ENCODE measurements around the gene PLA2G4A.

The PLA2G4A gene

DNA sequence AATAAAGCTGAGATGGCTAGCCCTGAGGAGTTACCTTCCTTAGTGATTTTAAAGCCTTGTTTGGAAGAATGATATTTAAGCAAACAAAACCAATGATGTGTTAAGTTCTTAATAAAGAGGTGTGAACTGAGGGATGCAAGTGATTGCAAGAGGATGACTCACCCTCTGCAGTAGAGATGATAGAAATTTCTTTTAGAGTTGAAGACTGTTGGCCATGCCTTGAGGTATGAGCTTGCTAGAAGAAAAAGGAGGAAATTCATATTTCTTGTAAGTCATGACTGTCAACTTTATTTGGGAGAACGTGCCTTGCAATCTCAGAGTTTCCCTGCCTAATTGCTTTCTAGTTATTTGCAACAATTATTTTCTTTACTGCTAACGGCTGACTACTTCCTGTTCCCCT is 94.7 kb downstream of the PLA2G4A start:
- no peak for DNase-seq

- DNase-seq = no peak
These were observed 97.3 kb downstream of the PLA2G4A start for GRCh38 chr1:186925881-186926669.

GRCh38 chr1:186927884-186928283 is 99.1 kb downstream of the PLA2G4A start:
- no peak for DNase-seq

GRCh38 chr1:186930238-186930637 is 101.5 kb downstream of the PLA2G4A start:
- DNase-seq = no peak

- DNase-seq = no peak
These were observed 108.4 kb downstream of the PLA2G4A start for GRCh38 chr1:186937016-186937670.

DNA sequence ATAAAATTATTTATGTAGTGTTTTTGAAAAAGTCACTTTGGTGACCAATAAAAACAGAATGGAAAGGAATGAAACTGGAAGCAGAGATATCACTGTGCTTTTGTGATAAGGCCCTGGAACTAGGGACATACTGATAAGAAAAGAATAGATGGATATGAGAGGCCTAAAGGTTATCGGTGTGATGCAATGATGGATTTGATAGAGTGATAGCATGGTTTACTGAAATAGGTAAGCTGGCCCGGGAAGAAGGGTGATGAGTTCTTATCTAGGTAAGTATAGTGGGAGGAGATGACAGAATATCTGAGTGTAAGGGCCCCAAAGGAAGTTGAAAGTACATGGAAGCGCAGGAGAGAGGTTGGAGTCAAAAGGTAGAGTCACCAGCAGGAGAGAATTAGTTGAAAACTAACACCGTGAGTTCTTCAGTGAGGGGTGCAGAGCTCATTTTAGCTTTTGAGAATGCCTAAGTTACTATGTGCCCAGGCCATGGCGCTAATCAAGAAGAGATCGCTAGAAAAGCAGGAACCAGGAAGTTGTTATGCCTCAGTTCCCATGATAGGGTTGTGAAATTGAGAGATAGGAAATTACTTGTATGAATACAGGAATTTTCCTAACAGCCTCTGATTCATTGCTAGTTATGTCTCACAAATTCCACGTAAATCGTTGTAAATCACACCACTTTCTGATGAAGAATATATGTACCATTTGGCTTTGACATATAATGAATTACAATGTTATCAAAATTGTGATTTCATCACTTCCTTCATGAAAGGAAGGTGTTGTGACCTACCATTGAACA is 115.3 kb downstream of the PLA2G4A start:
- no peak for DNase-seq

DNA sequence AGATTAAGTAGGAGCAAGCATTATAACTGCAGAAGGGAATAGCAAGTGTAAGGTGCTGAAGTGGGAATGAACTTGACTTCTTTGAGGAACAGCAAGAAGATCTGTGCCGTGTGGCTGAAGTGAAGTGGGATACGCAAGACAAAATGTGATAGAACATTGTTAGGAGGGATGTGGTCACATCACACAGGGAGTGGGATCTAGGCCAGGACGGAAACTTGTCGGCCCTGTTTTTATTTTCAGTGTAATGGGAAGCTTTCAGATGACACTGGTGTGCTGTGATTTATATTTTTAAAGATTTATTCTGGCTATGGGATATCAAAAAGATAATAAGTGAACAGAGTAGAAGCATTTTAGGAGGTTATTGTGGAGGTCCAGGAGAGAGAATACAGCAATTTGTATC is 116.4 kb downstream of the PLA2G4A start:
- DNase-seq = no peak

DNA sequence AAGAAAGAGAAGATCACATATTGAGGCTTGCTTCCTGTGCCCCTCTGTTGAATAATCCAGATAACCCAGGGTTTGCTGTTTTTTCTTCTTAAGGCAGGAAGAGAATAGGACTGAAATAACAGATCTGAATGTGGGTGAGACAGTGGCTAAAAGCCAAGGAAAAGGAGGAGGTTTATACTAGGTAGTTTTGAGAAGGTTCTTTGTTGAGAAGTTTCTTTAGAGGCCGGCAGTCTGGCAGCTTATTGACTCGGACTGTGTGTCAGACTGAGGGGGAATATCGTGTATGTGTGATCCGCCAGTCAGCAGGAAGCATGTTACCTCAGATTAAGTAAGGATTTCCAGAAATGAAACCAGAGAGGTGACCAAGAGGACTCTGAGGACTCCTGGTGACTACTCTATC is 119.8 kb downstream of the PLA2G4A start:
- no peak for DNase-seq

DNA sequence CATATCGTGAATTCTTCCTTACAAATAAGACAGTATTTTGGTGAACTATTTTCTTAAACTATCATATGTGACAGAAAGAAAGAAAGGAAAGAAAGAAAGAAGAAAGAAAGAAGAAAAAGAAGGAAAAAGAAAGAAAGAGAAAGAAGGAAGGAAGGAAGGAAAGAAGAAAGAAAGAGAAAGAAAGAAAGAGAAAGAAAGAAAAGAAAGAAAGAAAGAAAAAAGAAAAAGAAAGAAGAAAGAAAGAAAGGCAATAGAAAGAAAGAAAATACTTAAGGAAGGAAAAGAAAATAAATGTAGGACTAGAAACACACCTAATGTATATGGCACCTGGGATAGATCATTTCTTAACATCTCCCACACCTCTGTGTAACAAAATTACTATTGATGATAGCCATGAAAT is 120.4 kb downstream of the PLA2G4A start:
- no peak for DNase-seq

DNA sequence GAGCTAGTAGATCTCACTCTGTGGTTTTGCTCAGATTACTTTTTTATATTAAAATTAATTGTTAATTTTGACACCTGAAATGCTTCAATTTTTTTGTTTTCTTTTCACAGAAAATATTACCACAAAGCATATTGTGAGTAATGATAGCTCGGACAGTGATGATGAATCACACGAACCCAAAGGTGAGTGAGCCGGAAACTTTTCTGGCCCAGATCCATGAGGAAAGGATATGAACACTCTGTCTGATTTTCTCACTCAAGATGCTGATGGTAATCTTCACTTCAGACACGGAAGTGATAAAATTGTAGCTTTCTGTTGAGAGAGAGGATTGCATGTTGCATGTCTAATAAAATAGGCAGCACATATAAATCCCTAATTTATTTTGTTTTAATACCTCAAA is 121.8 kb downstream of the PLA2G4A start:
- DNase-seq = no peak

DNA sequence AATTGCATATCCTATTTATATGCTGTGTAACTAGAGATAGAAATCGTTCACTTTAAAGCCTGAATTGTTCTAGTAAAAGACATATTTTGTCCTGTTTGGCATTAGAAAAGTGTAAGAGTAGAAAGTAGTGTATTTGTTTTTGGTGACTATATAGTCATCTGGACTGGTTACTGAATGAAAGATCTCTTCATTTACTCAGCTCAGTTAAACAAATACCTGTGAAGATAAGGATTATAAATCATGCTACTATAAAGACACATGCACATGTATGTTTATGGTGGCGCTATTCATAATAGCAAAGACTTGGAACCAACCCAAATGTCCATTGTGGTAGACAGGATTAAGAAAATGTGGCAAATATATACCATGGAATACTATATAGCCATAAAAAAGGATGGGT is 125.1 kb downstream of the PLA2G4A start:
- DNase-seq = no peak

DNA sequence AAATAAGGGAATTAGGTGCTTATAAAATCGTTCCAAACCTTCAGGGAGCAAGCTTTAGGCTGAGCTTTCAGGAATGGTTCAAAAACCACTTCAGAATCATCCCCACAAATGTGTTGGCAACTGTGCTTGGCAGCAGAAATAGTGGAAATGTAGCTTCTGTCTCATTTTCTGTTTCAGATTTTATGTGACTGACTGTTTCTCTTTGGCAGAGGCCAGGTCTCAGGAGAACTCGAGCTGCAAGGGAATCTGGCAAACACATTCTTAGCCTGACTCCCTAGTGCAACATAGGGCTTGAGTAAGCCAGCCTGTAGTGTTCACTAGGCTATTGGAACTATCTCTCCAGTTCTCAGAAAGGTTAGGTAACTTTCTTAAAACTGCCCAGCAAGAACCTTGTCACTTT is 128.6 kb downstream of the PLA2G4A start:
- no peak for DNase-seq

- no peak for DNase-seq
These were observed 129.8 kb downstream of the PLA2G4A start for GRCh38 chr1:186958520-186958919.

GRCh38 chr1:186960861-186961260 is 132.1 kb downstream of the PLA2G4A start:
- DNase-seq = no peak

DNA sequence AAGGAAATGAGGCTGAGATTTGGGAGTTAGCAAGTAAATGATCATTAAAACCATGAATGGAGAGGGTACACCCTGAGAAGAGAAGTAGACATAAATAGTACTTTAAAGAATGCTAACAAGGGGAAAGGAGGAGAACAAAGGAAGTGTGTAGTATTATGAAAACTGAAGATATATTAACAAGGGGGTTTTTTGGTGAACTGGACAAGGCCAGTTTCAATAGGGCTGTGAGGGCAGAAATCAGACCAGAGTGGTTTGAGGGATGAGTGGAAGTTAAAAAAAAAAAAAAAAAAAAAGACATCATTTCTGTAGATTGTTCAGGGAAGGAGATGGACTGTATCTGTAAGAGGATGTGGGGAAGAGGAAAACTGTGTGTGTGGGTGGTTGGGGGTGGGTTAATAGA is 137.1 kb downstream of the PLA2G4A start:
- no peak for DNase-seq

- DNase-seq = no peak
These were observed 137.7 kb downstream of the PLA2G4A start for GRCh38 chr1:186966456-186966855.

GRCh38 chr1:186967656-186968394 is 139.1 kb downstream of the PLA2G4A start:
- DNase-seq = no peak

DNA sequence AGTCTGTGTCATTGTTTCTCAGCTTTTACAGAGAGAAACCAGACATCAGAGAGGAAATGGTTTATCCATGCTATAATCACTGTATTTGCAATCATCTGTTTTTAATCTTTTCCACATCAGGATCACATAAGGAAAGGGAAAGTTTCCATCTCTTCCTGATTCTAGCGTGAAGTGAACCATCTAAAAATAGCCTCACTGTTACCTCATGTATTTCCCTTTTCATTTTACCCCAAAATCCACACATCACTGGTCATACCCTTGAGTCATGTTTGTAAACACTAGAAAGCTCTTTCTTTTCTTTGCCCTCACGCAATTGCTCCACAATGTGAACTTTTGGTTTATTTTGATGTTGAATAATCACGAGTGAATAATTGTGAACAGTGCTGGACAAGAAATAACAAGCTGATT is 146.0 kb downstream of the PLA2G4A start:
- DNase-seq = no peak

- no peak for DNase-seq
These were observed 146.5 kb downstream of the PLA2G4A start for GRCh38 chr1:186975220-186975619.

- no peak for DNase-seq
These were observed 148.0 kb downstream of the PLA2G4A start for GRCh38 chr1:186976700-186977099.

DNA sequence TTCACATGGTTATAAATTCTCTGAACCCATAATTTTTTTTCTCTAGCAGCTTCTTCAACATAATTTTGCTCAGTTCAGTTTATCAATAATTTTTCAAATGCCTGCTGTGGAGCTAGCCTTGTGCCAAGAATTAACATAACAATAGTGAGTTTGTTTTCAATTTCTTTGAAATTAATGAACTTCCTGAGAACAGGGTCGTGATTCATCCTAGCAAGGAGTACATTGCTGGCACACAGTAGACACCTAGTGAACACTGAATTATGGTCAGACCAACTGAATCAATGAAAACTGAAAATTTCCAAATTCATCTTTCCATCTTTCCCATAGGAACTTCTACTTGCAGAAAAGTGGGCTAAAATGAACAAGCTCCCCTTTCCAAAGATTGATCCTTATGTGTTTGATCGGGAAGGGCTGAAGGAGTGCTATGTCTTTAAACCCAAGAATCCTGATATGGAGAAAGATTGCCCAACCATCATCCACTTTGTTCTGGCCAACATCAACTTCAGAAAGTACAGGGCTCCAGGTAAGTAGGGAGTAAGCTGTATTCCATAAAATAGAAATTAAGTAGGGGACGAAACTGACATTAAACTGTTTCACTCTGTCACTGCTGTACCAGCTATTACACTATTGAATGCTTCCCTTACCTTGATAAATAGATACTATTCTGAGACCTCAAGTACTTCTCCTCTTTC is 148.7 kb downstream of the PLA2G4A start:
- no peak for DNase-seq

Measured in NCI-H345 (cell line).